Muscle layer of colon (tissue), 2 donors: ENCODE results near the gene PPP5C.
"Not testable (repeated sequence)": the region's sequence is repeated elsewhere in the genome, so short reads cannot be mapped to it uniquely, and the experiment has no call there.

Source experiments
- H3K27ac ChIP-seq: one replicate; pipeline ENCODE4 v1.7.0; 2013; ENCODE audit warnings: low read depth, mild to moderate bottlenecking, low read length, moderate library complexity
- H3K27me3 ChIP-seq, 2 donors: one replicate each; pipeline ENCODE4 v1.7.0; 2013; ENCODE audit warnings: low read length in 2 of 2, mild to moderate bottlenecking in 2 of 2; ENCODE audit not compliant: insufficient read depth in 2 of 2, control insufficient read depth in 1 of 2
- H3K36me3 ChIP-seq: one replicate; pipeline ENCODE4 v1.7.0; 2013; ENCODE audit warnings: mild to moderate bottlenecking, low read length; ENCODE audit not compliant: insufficient read depth
- H3K4me1 ChIP-seq: one replicate; pipeline ENCODE4 v1.7.0; 2013; ENCODE audit warnings: mild to moderate bottlenecking, low read length; ENCODE audit not compliant: insufficient read depth
- H3K4me3 ChIP-seq, 2 donors: one replicate each; pipeline ENCODE4 v1.7.0; 2013; ENCODE audit warnings: low read length in 2 of 2, low read depth in 1 of 2, mild to moderate bottlenecking in 1 of 2, moderate library complexity in 1 of 2
- H3K9ac ChIP-seq: one replicate; pipeline ENCODE4 v1.7.0; 2013; ENCODE audit warnings: low read length
- H3K9me3 ChIP-seq: one replicate; pipeline ENCODE4 v1.7.0; 2013; ENCODE audit warnings: mild to moderate bottlenecking, low read length
- donor health status: abdominal sarcoma.
- donor health status: Adenocarcinoma of cecum.

PPP5C gene

GRCh38 chr19:46435009-46435408 lies 88.1 kb downstream of the PPP5C start:
- no peak overlapping the region for H3K9ac ChIP-seq
- H3K27ac ChIP-seq: no peak overlapping the region
- no peaks in the 10 kb centered on the region for H3K9me3 ChIP-seq
- H3K4me3 ChIP-seq: no peak overlapping the region
- H3K4me1 ChIP-seq: no peaks in the 10 kb centered on the region
- no peaks in the 10 kb centered on the region for H3K36me3 ChIP-seq
- H3K27me3 ChIP-seq: no peaks in the 10 kb centered on the region

GRCh38 chr19:46435689-46436088 lies 88.8 kb downstream of the PPP5C start:
- H3K9ac ChIP-seq, H3K27ac ChIP-seq, H3K27me3 ChIP-seq, H3K36me3 ChIP-seq, H3K4me1 ChIP-seq, H3K9me3 ChIP-seq, H3K4me3 ChIP-seq: not testable (repeated sequence)
